Adrenal gland (tissue), 12 donors: ENCODE measurements around the gene BMAL1. TPM values are rescaled to one million over a fixed set of nuclear protein-coding genes. Genes with fewer than 3 reads are reported as not detected.
A peak's percentile ranks its signal among the peaks of the same experiment; 100 is the strongest.

ENCODE experiments used
- DNase-seq, 7 donors: peaks; one replicate each; pipeline ENCODE4 v3.0.0-alpha.2; 2019 to 2020
- H3K27ac ChIP-seq, 5 donors: fragments of 200-600 bp; sonication (generic) in 4 of 5; 1 replicate in 3 of 5; 2 replicates in 2 of 5; pipeline versions ENCODE4 v1.5.1 to v1.8.0; 2016 to 2020; ENCODE audit warnings: mild to moderate bottlenecking in 1 of 5
- H3K27me3 ChIP-seq: fragments of 200-600 bp; 2 replicates; pipeline ENCODE4 v1.8.0; 2021
- H3K36me3 ChIP-seq, 2 donors: fragments of 200-600 bp; replicated peaks in 1 of 2; 1 replicate in 1 of 2; 2 replicates in 1 of 2; pipeline versions ENCODE4 v1.5.1 to v1.8.0; 2018 to 2022
- H3K4me1 ChIP-seq, 2 donors: fragments of 200-600 bp; replicated peaks in 1 of 2; 1 replicate in 1 of 2; 2 replicates in 1 of 2; pipeline versions ENCODE4 v1.5.1 to v1.8.0; 2018 to 2021
- H3K4me3 ChIP-seq, 4 donors: fragments of 200-600 bp; sonication (generic) in 3 of 4; one replicate each; pipeline ENCODE4 v1.5.1; 2016 to 2018
- H3K9me3 ChIP-seq, 3 donors: fragments of 200-600 bp; sonication (generic) in 1 of 3; replicated peaks in 1 of 3; 1 replicate in 2 of 3; 2 replicates in 1 of 3; pipeline versions ENCODE4 v1.5.1 to v1.8.0; 2016 to 2021
- POLR2A ChIP-seq, 2 donors: fragments of 450-650 bp; IDR thresholded peaks; one replicate each; pipeline ENCODE4 v1.6.1; 2017; ENCODE audit warnings: antibody characterized with exemption in 2 of 2, mild to moderate bottlenecking in 2 of 2, moderate library complexity in 1 of 2
- WGBS, 4 donors: extraction: QIAGEN DNeasy Blood & Tissue Kit in 2 of 4; methylation state at CpG; one replicate each; pipeline versions ENCODE4 v1.1.5 to v1.1.7; 2013 to 2017; 5-methylcytosine and 5-hydroxymethylcytosine counted together
- intact Hi-C, 2 donors: fragments of 100-400 bp; cut with DNase I; formaldehyde crosslinking; loops; one replicate each; pipeline versions ENCODE4 v1.14.1 to v1.15.0; 2022 to 2023
- polyA plus RNA-seq, 3 donors: library from polyadenylated mRNA; stranded (reverse); fragments of 200-250 nt in 2 of 3; fragments of 350-450 nt in 1 of 3; fragmentation: Illumina TruSeq in 1 of 3; extraction: RNeasy Lipid Tissue Mini Kit (QIAGEN cat#74804) in 1 of 3; gene quantifications; one replicate each; pipeline ENCODE4 v1.2.3, GENCODE V29; 2013 to 2014
- total RNA-seq, 9 donors: library from RNA; depleted of rRNA in 4 of 9; stranded (reverse); fragments of >200 nt in 4 of 9; fragments of 120-200 nt in 1 of 9; fragmentation: NEBNext Ultra II Directional in 1 of 9; extraction: Animal tissue kit (Norgen Biotek cat#: 25700) in 1 of 9; gene quantifications; one replicate each; pipeline versions ENCODE4 v1.1.0 to v1.2.4, GENCODE V29; 2013 to 2023
- TF ChIP-seq, protein P1 (sequence below), 6 experiments: fragments of 450-650 bp in 4 of 6; fragments of 200-600 bp in 2 of 6; sonication (generic) in 1 of 6; IDR thresholded peaks; 1 replicate in 5 of 6; 2 replicates in 1 of 6; pipeline versions ENCODE4 v1.5.1 to v1.8.0; 2016 to 2021; ENCODE audit warnings: antibody characterized with exemption in 6 of 6, mild to moderate bottlenecking in 2 of 6, moderate library complexity in 1 of 6
- donor health status: healthy with polysubstance abuse.
- donor health status: Bipolar disorder and iron deficiency.
- donor health status: DM: yes; HTN: yes; CAD: no.
- donor health status: DM: no; HTN: no; CAD: no.
- donor health status: DM: no; HTN: no; CAD: no.
- donor health status: DM: yes; HTN: yes; CAD: no.

The BMAL1 gene
- total and polyA plus RNA-seq, 12 donors = 13.9 to 80.3 (median 34.3) TPM

DNA sequence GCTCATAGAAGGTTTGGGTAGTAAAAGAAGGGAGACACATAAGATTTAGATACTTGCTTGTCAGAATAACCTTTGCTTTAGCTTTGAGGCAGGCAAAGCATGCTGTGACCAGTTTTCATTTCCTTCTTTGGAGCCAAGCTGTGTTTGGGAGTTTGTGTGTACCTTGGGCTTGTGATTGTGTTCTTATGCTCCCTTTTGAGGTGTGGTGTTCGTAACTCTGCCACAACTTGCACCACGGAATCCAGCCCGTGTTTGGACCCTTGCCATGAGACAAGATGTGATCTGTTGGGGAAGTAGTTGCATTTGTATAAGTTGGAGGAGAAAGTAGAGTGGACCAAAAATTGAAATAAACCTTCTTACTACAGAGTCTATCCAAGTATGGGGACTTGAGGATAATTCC lies 34.0 kb downstream of the BMAL1 start:
- Histone ChIP-seq H3K9me3 (no peaks in the 10 kb centered on the region), H3K4me1 (peaks cover 5 to 21% of the 10 kb centered on the region in 2 donors), H3K4me3 (no peak overlapping the region), H3K27me3 (no peaks in the 10 kb centered on the region), H3K36me3 (no peaks in the 10 kb centered on the region), H3K27ac (no peak overlapping the region)
- no peak for TF ChIP-seq POLR2A (IDR thresholded peaks at IDR 0.05)
- TF ChIP-seq, protein P1, sequence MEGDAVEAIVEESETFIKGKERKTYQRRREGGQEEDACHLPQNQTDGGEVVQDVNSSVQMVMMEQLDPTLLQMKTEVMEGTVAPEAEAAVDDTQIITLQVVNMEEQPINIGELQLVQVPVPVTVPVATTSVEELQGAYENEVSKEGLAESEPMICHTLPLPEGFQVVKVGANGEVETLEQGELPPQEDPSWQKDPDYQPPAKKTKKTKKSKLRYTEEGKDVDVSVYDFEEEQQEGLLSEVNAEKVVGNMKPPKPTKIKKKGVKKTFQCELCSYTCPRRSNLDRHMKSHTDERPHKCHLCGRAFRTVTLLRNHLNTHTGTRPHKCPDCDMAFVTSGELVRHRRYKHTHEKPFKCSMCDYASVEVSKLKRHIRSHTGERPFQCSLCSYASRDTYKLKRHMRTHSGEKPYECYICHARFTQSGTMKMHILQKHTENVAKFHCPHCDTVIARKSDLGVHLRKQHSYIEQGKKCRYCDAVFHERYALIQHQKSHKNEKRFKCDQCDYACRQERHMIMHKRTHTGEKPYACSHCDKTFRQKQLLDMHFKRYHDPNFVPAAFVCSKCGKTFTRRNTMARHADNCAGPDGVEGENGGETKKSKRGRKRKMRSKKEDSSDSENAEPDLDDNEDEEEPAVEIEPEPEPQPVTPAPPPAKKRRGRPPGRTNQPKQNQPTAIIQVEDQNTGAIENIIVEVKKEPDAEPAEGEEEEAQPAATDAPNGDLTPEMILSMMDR (IDR thresholded peaks at IDR 0.05) = no peak
- intact Hi-C loops = no loop called here
- WGBS, 4 donors = 82 to 93% (median 92%) methylated on average over 3 of the region's 3 CpGs
- DNase-seq = no peak

DNA sequence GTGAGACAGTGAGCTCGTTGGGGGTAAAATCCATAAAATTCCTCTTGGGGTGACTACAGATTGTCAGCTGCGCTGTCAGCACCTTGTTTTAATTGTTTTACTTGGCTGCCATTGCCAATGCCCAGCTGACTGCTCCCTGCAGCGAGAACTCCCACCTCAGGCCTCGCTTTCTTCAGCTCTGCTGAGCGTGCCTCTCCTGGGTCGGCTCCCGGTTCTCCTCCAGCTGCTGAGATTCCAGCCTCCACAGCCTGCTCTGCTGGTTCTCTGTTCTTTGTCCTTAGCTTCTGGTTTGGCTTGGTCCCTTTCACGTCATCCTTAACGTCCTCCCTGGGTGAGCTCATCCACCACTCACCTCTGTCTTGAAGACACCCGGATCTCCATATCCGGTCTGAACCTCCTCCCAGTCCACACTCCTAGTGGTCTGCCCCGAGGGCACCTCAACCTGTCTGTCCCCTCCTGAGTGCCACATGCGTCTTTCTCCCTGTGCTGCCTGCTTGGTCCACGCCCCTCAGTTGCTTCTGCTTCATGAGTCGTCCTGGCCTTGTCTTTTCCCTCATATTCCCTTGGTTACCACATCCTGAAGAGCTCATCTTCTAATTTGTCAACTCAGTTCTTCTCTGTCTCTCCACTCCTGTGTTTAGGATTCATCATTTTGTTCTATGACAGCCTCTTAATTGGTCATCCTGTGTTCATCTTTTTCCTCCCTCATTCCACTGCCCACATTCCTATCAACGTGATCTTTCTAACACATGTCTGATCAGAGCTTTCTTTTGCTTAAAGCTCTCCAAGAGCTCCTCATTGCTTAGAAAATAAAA lies 35.6 kb downstream of the BMAL1 start:
- intact Hi-C loops = no loop called here
- no peak for DNase-seq
- WGBS, 4 donors = 85 to 94% (median 92%) methylated on average over 16 of the region's 16 CpGs
- Histone ChIP-seq H3K27ac (no peak overlapping the region), H3K36me3 (no peaks in the 10 kb centered on the region), H3K4me1 (peaks cover 5 to 38% of the 10 kb centered on the region in 2 donors), H3K4me3 (no peak overlapping the region), H3K27me3 (no peaks in the 10 kb centered on the region), H3K9me3 (no peaks in the 10 kb centered on the region)
- TF ChIP-seq, protein P1 (IDR thresholded peaks at IDR 0.05) = no peak
- no peak for TF ChIP-seq POLR2A (IDR thresholded peaks at IDR 0.05)

DNA sequence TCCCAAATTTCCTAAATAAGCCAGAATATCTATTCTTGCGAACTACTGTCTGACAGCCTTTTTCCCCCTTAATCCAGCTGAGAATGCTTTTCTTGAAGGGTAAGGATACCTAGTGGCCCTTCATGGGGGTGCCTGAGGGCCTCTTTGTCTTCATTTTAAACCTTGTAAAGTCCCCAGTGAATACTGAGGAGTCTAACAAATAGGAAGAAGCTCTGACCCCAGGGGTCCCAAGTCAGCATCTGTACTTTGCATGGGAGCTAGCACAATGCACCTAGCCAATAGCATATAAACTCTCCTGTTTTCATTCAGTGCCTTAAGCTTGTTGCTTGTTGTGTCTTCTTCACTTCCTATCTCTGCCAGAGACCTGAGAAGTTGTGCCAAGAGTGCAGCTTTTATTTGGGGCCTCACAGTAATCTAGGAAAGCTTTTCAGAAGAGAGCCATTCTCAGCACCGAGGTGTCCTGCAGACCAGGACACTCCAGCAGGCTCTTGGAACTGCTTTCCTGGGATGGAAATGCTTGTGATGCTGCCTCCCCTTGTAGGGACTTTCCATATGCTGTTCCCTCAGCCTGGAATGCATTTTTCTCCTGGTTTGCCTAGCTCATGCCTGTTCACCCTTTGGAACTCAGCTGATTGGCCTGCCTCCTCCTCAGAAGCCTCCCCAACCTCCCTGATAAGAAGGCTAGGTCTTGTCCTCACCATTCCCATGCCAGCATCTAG lies 37.2 kb downstream of the BMAL1 start:
- Histone ChIP-seq H3K4me3 (no peak overlapping the region), H3K36me3 (no peaks in the 10 kb centered on the region), H3K27ac (peak overlapping the region in 1 of 5 donors; percentile 73), H3K27me3 (no peaks in the 10 kb centered on the region), H3K4me1 (peaks cover 15 to 50% of the 10 kb centered on the region in 2 donors), H3K9me3 (no peaks in the 10 kb centered on the region)
- no peak for DNase-seq
- TF ChIP-seq POLR2A (IDR thresholded peaks at IDR 0.05) = no peak
- TF ChIP-seq, protein P1 (IDR thresholded peaks at IDR 0.05) = no peak
- 88 to 96% (median 90%) methylated on average over 2 of the region's 2 CpGs for WGBS, 4 donors
- intact Hi-C loops = no loop called here
